Uterus (tissue), 4 donors: ENCODE results near the gene GLRA1. TPM values are rescaled to one million over a fixed set of nuclear protein-coding genes. Genes with fewer than 3 reads are reported as not detected.
"Not testable (repeated sequence)": the region's sequence is repeated elsewhere in the genome, so short reads cannot be mapped to it uniquely, and the experiment has no call there.

ENCODE experiments used
- DNase-seq, 2 donors: peaks; one replicate each; pipeline ENCODE4 v3.0.0-alpha.2; 2019 to 2020
- H3K27ac ChIP-seq, 2 donors: fragments of 200-600 bp; sonication (generic); 1 replicate in 1 of 2; 2 replicates in 1 of 2; pipeline ENCODE4 v1.5.1; 2016 to 2018
- H3K27me3 ChIP-seq, 2 donors: fragments of 200-600 bp; sonication (generic); one replicate each; pipeline ENCODE4 v1.5.1; 2018 to 2019; ENCODE audit warnings: control low read depth in 1 of 2
- H3K36me3 ChIP-seq, 2 donors: fragments of 200-600 bp; sonication (generic); one replicate each; pipeline ENCODE4 v1.5.1; 2019; ENCODE audit warnings: control low read depth in 1 of 2
- H3K4me1 ChIP-seq, 2 donors: fragments of 200-600 bp; sonication (generic); one replicate each; pipeline ENCODE4 v1.5.1; 2018 to 2019; ENCODE audit warnings: control low read depth in 1 of 2
- H3K4me3 ChIP-seq, 2 donors: fragments of 200-600 bp; sonication (generic); 1 replicate in 1 of 2; 2 replicates in 1 of 2; pipeline ENCODE4 v1.5.1; 2018 to 2019; ENCODE audit warnings: mild to moderate bottlenecking in 1 of 2
- H3K9me3 ChIP-seq, 2 donors: fragments of 200-600 bp; sonication (generic); one replicate each; pipeline ENCODE4 v1.5.1; 2019; ENCODE audit warnings: control low read depth in 1 of 2
- CTCF ChIP-seq, 4 experiments: fragments of 200-600 bp in 2 of 4; fragments of 450-650 bp in 2 of 4; sonication (generic) in 2 of 4; IDR thresholded peaks; one replicate each; pipeline ENCODE4 v1.5.1; 2016 to 2019; ENCODE audit warnings: antibody characterized with exemption in 4 of 4, mild to moderate bottlenecking in 2 of 4, moderate library complexity in 1 of 4
- POLR2A ChIP-seq, 2 donors: fragments of 450-650 bp; IDR thresholded peaks; one replicate each; pipeline ENCODE4 v1.6.1; 2016; ENCODE audit warnings: antibody characterized with exemption in 2 of 2, mild to moderate bottlenecking in 1 of 2, moderate library complexity in 1 of 2
- intact Hi-C: fragments of 100-400 bp; cut with DNase I; formaldehyde crosslinking; loops from one replicate; pipeline ENCODE4 v1.15.1; 2023; ENCODE audit warnings: low total_unique reads
- total RNA-seq, 4 donors: library from RNA; depleted of rRNA in 3 of 4; stranded (reverse); fragments of >200 nt in 3 of 4; gene quantifications; one replicate each; pipeline versions ENCODE4 v1.1.0 to v1.2.4, GENCODE V29; 2014 to 2023
- donor health status: DM: yes; HTN: yes; CAD: no.

Gene GLRA1
- total RNA-seq, 4 donors from 2014 or later: not detected

GRCh38 chr5:151862811-151863472 lies 61.7 kb downstream of the GLRA1 start:
- no peak overlapping the region for H3K4me3 ChIP-seq
- TF ChIP-seq CTCF (IDR thresholded peaks at IDR 0.05) (no peak), POLR2A (IDR thresholded peaks at IDR 0.05) (no peak)
- no peaks in the 10 kb centered on the region for H3K36me3 ChIP-seq
- H3K9me3 ChIP-seq: no peaks in the 10 kb centered on the region
- H3K27me3 ChIP-seq: no peaks in the 10 kb centered on the region
- H3K4me1 ChIP-seq: no peaks in the 10 kb centered on the region
- DNase-seq: no peak
- H3K27ac ChIP-seq: no peak overlapping the region
- intact Hi-C loops: no loop called here

GRCh38 chr5:151860867-151861266 lies 63.8 kb downstream of the GLRA1 start:
- intact Hi-C loops, DNase-seq, H3K27me3 ChIP-seq, H3K27ac ChIP-seq, H3K36me3 ChIP-seq, H3K4me3 ChIP-seq, H3K4me1 ChIP-seq, H3K9me3 ChIP-seq: not testable (repeated sequence)

- Histone ChIP-seq H3K27ac (no peak overlapping the region), H3K4me3 (no peak overlapping the region), H3K27me3 (no peaks in the 10 kb centered on the region), H3K9me3 (no peaks in the 10 kb centered on the region), H3K4me1 (no peaks in the 10 kb centered on the region), H3K36me3 (no peaks in the 10 kb centered on the region)
- intact Hi-C loops: no loop called here
- DNase-seq: no peak
- TF ChIP-seq CTCF (IDR thresholded peaks at IDR 0.05) (no peak), POLR2A (IDR thresholded peaks at IDR 0.05) (no peak)
These were observed 67.8 kb downstream of the GLRA1 start for GRCh38 chr5:151856861-151857260.

- H3K4me3 ChIP-seq: no peak overlapping the region
- DNase-seq: no peak
- no peaks in the 10 kb centered on the region for H3K36me3 ChIP-seq
- intact Hi-C loops: no loop called here
- no peaks in the 10 kb centered on the region for H3K4me1 ChIP-seq
- H3K9me3 ChIP-seq: no peaks in the 10 kb centered on the region
- no peaks in the 10 kb centered on the region for H3K27me3 ChIP-seq
- no peak overlapping the region for H3K27ac ChIP-seq
- TF ChIP-seq CTCF (IDR thresholded peaks at IDR 0.05): no peak
- TF ChIP-seq POLR2A (IDR thresholded peaks at IDR 0.05): no peak
These were observed 69.0 kb downstream of the GLRA1 start for GRCh38 chr5:151855701-151856100.

- Histone ChIP-seq H3K27ac (no peak overlapping the region), H3K36me3 (no peaks in the 10 kb centered on the region), H3K9me3 (no peaks in the 10 kb centered on the region), H3K27me3 (no peaks in the 10 kb centered on the region), H3K4me1 (no peaks in the 10 kb centered on the region), H3K4me3 (no peak overlapping the region)
- DNase-seq: no peak
- intact Hi-C loops: no loop called here
- TF ChIP-seq CTCF (IDR thresholded peaks at IDR 0.05) (no peak), POLR2A (IDR thresholded peaks at IDR 0.05) (no peak)
These were observed 76.8 kb downstream of the GLRA1 start for GRCh38 chr5:151847871-151848270.

- no peak for TF ChIP-seq POLR2A (IDR thresholded peaks at IDR 0.05)
- TF ChIP-seq CTCF (IDR thresholded peaks at IDR 0.05): no peak
- Histone ChIP-seq H3K4me1 (no peaks in the 10 kb centered on the region), H3K4me3 (no peak overlapping the region), H3K27me3 (no peaks in the 10 kb centered on the region), H3K36me3 (no peaks in the 10 kb centered on the region), H3K27ac (no peak overlapping the region), H3K9me3 (no peaks in the 10 kb centered on the region)
- DNase-seq: no peak
- intact Hi-C loops: no loop called here
These were observed 77.9 kb downstream of the GLRA1 start for GRCh38 chr5:151846765-151847164.

- DNase-seq, H3K4me1 ChIP-seq, H3K36me3 ChIP-seq, H3K9me3 ChIP-seq, H3K27ac ChIP-seq, intact Hi-C loops, H3K27me3 ChIP-seq, H3K4me3 ChIP-seq: not testable (repeated sequence)
These were observed 91.8 kb downstream of the GLRA1 start for GRCh38 chr5:151832843-151833242.
